Brain microvascular endothelial cell (primary cell): Measurements from ENCODE around the gene COL12A1.
A peak's percentile ranks its signal among the peaks of the same experiment; 100 is the strongest.

Experiments
- DNase-seq: peaks from one replicate; pipeline ENCODE4 v3.0.0-alpha.2; 2020
- H3K27ac ChIP-seq: fragments of 250-450 bp; sonication (Bioruptor Pico); 2 replicates; pipeline ENCODE4 v1.5.1; 2020; ENCODE audit warnings: mild to moderate bottlenecking, moderate library complexity
- H3K27me3 ChIP-seq: fragments of 250-450 bp; sonication (Bioruptor Pico); replicated peaks from 2 replicates; pipeline ENCODE4 v1.5.1; 2020; ENCODE audit warnings: mild to moderate bottlenecking
- H3K36me3 ChIP-seq: fragments of 250-450 bp; sonication (Bioruptor Pico); replicated peaks from 2 replicates; pipeline ENCODE4 v1.5.1; 2020; ENCODE audit warnings: mild to moderate bottlenecking
- H3K4me3 ChIP-seq: 2 replicates; pipeline ENCODE4 v1.5.1; 2011; ENCODE audit warnings: low read depth, mild to moderate bottlenecking, control low read depth, low read length, moderate library complexity
- CTCF ChIP-seq: IDR thresholded peaks from 2 replicates; pipeline ENCODE4 v1.5.1; 2011; ENCODE audit warnings: low read depth, mild to moderate bottlenecking, moderate library complexity, low read length, control low read depth, inconsistent platforms; ENCODE audit errors: missing control alignments
- in situ Hi-C: cut with HindIII; loops from 2 replicates; pipeline ENCODE4 v1.10.0; 2017; ENCODE audit warnings: low sequenced_read_pairs, low pct_ligation_motif_present

COL12A1 gene

DNA sequence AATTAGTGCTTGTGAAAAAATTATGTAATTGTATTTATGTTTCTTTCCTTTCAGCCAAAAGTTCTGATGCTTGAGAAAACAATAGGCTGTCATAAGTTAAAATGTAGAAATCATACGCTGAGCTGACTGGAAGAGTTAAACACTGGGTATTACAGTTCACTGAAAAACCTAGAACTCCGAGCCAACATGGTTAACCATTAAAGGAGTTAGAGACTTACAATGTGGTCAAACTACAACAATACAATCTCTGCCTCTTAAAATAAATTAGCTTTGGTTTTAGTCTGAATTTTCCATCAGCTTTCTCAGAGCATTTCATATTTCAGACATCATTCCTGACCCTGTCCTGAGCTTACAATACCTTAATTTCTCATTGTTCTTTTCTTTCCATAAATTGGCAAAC is 91.0 kb downstream of the COL12A1 start:
- in situ Hi-C loops: no loop called here
- DNase-seq: no peak
- no peak for TF ChIP-seq CTCF
- no peak overlapping the region for H3K27ac ChIP-seq
- peaks cover 3% of the 10 kb centered on the region for H3K36me3 ChIP-seq
- H3K27me3 ChIP-seq: no peaks in the 10 kb centered on the region
- no peak overlapping the region for H3K4me3 ChIP-seq

- peaks cover 3% of the 10 kb centered on the region for H3K36me3 ChIP-seq
- DNase-seq: no peak
- no peak for TF ChIP-seq CTCF
- in situ Hi-C loops: no loop called here
- no peak overlapping the region for H3K27ac ChIP-seq
- no peak overlapping the region for H3K4me3 ChIP-seq
- no peaks in the 10 kb centered on the region for H3K27me3 ChIP-seq
Observed at GRCh38 chr6:75114195-75114594, 91.7 kb downstream of the COL12A1 start.

DNA sequence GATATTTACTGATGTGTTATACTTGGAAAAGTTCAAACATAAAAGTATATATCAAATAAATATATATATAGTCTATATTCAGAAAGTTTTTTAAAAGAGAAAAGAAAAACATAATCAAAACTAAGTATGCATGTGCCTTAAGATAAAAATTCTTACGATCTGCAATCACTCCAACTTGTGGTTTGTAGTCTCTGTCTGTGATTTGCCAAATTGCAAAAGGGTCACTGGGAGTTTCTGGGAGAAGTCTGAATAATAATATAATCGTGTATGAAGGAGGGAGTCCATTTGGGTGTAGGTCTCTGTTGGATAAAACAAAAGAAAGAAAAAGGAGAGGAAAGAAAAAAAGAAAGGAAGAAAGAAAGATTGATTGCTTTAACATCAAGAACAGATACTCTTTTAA is 92.4 kb downstream of the COL12A1 start:
- Histone ChIP-seq H3K36me3 (no peaks in the 10 kb centered on the region), H3K27ac (peak overlapping the region; percentile 17), H3K4me3 (no peak overlapping the region), H3K27me3 (no peaks in the 10 kb centered on the region)
- in situ Hi-C loops: no loop called here
- TF ChIP-seq CTCF: no peak
- DNase-seq: no peak

DNA sequence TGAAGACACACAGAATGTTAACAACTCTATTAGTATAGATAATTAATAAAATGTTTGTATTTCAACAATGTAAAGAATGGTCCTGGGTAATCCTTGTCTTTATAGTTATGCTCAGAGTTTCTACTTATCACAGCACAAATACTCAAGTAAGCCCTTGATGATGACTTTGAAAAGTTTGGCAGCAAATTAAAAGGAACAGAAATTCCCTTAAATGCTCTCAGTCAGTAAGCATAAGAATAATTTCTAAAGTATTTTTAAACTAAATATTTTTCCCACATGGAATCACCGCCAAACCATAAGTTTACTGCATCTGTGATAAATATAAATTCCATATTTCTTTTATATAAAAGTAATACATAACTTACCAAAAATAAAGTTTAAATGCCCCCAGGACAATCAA is 96.1 kb downstream of the COL12A1 start:
- in situ Hi-C loops: no loop called here
- Histone ChIP-seq H3K27ac (no peak overlapping the region), H3K27me3 (no peaks in the 10 kb centered on the region), H3K36me3 (peaks cover 6% of the 10 kb centered on the region), H3K4me3 (no peak overlapping the region)
- DNase-seq: no peak
- no peak for TF ChIP-seq CTCF

GRCh38 chr6:75109022-75109421 is 96.8 kb downstream of the COL12A1 start:
- in situ Hi-C loops: no loop called here
- peaks cover 6% of the 10 kb centered on the region for H3K36me3 ChIP-seq

More at GRCh38 chr6:75109022-75109421, 96.8 kb downstream of the COL12A1 start:
- DNase-seq: no peak
- no peak for TF ChIP-seq CTCF
- Histone ChIP-seq H3K4me3 (no peak overlapping the region), H3K27ac (no peak overlapping the region), H3K27me3 (no peaks in the 10 kb centered on the region)
